Rectal smooth muscle tissue (tissue), 1 donor: Measurements from ENCODE around the gene FADD.

Experiments
- H3K27ac ChIP-seq: one replicate; pipeline ENCODE4 v1.7.0; 2013; ENCODE audit warnings: low read depth, low read length, inconsistent platforms
- H3K27me3 ChIP-seq: one replicate; pipeline ENCODE4 v1.7.0; 2013; ENCODE audit warnings: low read length; ENCODE audit not compliant: control insufficient read depth, insufficient read depth
- H3K36me3 ChIP-seq: one replicate; pipeline ENCODE4 v1.7.0; 2013; ENCODE audit warnings: low read length; ENCODE audit not compliant: control insufficient read depth, insufficient read depth
- H3K4me1 ChIP-seq: one replicate; pipeline ENCODE4 v1.7.0; 2013; ENCODE audit warnings: low read length; ENCODE audit not compliant: control insufficient read depth, insufficient read depth
- H3K4me3 ChIP-seq: one replicate; pipeline ENCODE4 v1.7.0; 2013; ENCODE audit warnings: low read length
- H3K9ac ChIP-seq: one replicate; pipeline ENCODE4 v1.7.0; 2013; ENCODE audit warnings: low read length

Gene FADD

GRCh38 chr11:70201882-70202861 is 924 bp upstream of the FADD start:
- Histone ChIP-seq H3K9ac (peak overlapping the region; percentile 14), H3K36me3 (peaks cover 11% of the 10 kb centered on the region), H3K27me3 (no peaks in the 10 kb centered on the region), H3K27ac (peak overlapping the region; percentile 79), H3K4me1 (peaks cover 13% of the 10 kb centered on the region), H3K4me3 (peak overlapping the region; percentile 87)

GRCh38 chr11:70203751-70204465 is 812 bp downstream of the FADD start:
- peak overlapping the region; percentile 93 for H3K9ac ChIP-seq
- H3K27ac ChIP-seq: peak overlapping the region; percentile 85
- peaks cover 16% of the 10 kb centered on the region for H3K36me3 ChIP-seq
- no peaks in the 10 kb centered on the region for H3K27me3 ChIP-seq
- H3K4me1 ChIP-seq: peaks cover 13% of the 10 kb centered on the region
- peak overlapping the region; percentile 87 for H3K4me3 ChIP-seq

- Histone ChIP-seq H3K27ac (peak overlapping the region; percentile 85), H3K9ac (peak overlapping the region; percentile 93), H3K4me3 (peak overlapping the region; percentile 87), H3K36me3 (peaks cover 17% of the 10 kb centered on the region), H3K27me3 (no peaks in the 10 kb centered on the region), H3K4me1 (peaks cover 13% of the 10 kb centered on the region)
Measured at GRCh38 chr11:70204466-70204799, 1.3 kb downstream of the FADD start.

- H3K4me3 ChIP-seq: no peak overlapping the region
- no peak overlapping the region for H3K9ac ChIP-seq
- peaks cover 13% of the 10 kb centered on the region for H3K4me1 ChIP-seq
- H3K27me3 ChIP-seq: no peaks in the 10 kb centered on the region
- H3K36me3 ChIP-seq: peaks cover 17% of the 10 kb centered on the region
- H3K27ac ChIP-seq: no peak overlapping the region
Measured at GRCh38 chr11:70205049-70205725, 2.1 kb downstream of the FADD start.

- Histone ChIP-seq H3K4me3 (no peak overlapping the region), H3K9ac (no peak overlapping the region), H3K27me3 (no peaks in the 10 kb centered on the region), H3K27ac (no peak overlapping the region), H3K4me1 (peaks cover 13% of the 10 kb centered on the region), H3K36me3 (peaks cover 17% of the 10 kb centered on the region)
Measured at GRCh38 chr11:70205766-70206165, 2.7 kb downstream of the FADD start.

- H3K9ac ChIP-seq: no peak overlapping the region
- no peaks in the 10 kb centered on the region for H3K27me3 ChIP-seq
- no peak overlapping the region for H3K27ac ChIP-seq
- no peak overlapping the region for H3K4me3 ChIP-seq
- peaks cover 13% of the 10 kb centered on the region for H3K4me1 ChIP-seq
- peaks cover 17% of the 10 kb centered on the region for H3K36me3 ChIP-seq
Measured at GRCh38 chr11:70206226-70206981, 3.3 kb downstream of the FADD start.

- Histone ChIP-seq H3K27me3 (no peaks in the 10 kb centered on the region), H3K36me3 (peaks cover 17% of the 10 kb centered on the region), H3K4me1 (peaks cover 13% of the 10 kb centered on the region), H3K27ac (no peak overlapping the region), H3K9ac (no peak overlapping the region), H3K4me3 (no peak overlapping the region)
Measured at GRCh38 chr11:70206982-70207376, 3.9 kb downstream of the FADD start.

- no peak overlapping the region for H3K4me3 ChIP-seq
- peaks cover 13% of the 10 kb centered on the region for H3K4me1 ChIP-seq
- no peak overlapping the region for H3K27ac ChIP-seq
- no peak overlapping the region for H3K9ac ChIP-seq
- H3K27me3 ChIP-seq: no peaks in the 10 kb centered on the region
- peaks cover 17% of the 10 kb centered on the region for H3K36me3 ChIP-seq
Measured at GRCh38 chr11:70207531-70208131, 4.5 kb downstream of the FADD start.

GRCh38 chr11:70209391-70209912 is 6.4 kb downstream of the FADD start:
- no peaks in the 10 kb centered on the region for H3K27me3 ChIP-seq
- H3K36me3 ChIP-seq: peaks cover 17% of the 10 kb centered on the region
- no peak overlapping the region for H3K4me3 ChIP-seq
- H3K4me1 ChIP-seq: peaks cover 6% of the 10 kb centered on the region
- no peak overlapping the region for H3K27ac ChIP-seq
- no peak overlapping the region for H3K9ac ChIP-seq

- no peak overlapping the region for H3K27ac ChIP-seq
Measured at GRCh38 chr11:70210051-70210501, 7.0 kb downstream of the FADD start.

GRCh38 chr11:70210530-70210929 is 7.4 kb downstream of the FADD start:
- Histone ChIP-seq H3K9ac (no peak overlapping the region), H3K4me1 (no peaks in the 10 kb centered on the region), H3K36me3 (peaks cover 17% of the 10 kb centered on the region), H3K27ac (no peak overlapping the region), H3K4me3 (no peak overlapping the region), H3K27me3 (no peaks in the 10 kb centered on the region)

More at GRCh38 chr11:70210051-70210501, 7.0 kb downstream of the FADD start:
- H3K9ac ChIP-seq: no peak overlapping the region
- H3K36me3 ChIP-seq: peaks cover 17% of the 10 kb centered on the region
- no peaks in the 10 kb centered on the region for H3K4me1 ChIP-seq
- no peak overlapping the region for H3K4me3 ChIP-seq
- H3K27me3 ChIP-seq: no peaks in the 10 kb centered on the region
